ENCODE results near the gene UTRN. TPM values are rescaled to one million over a fixed set of nuclear protein-coding genes. Genes with fewer than 3 reads are reported as not detected.

UTRN gene
- total and polyA plus RNA-seq, 7 experiments from 2014 or later, result 46.7 to 280 (median 148) TPM

DNA sequence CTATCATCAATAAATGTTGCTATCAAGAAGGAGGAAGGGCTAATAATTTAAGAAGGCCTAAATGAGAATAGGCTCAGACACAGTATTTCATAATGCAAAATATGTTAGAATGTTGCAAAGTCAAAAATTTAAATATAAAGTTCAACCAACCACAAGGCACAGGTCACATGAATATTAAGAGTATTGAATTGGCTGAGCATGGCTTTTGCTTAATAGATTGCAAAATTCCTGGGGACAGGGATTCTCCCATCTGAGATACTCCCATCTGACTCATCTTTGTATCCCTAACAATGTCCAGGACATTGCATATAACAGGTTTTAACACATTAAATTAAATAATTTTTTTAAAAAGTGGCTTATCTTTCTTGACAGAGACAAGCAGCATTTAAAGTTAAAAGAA lies 32.9 kb upstream of the UTRN start:
- DNase-seq (no peak), ATAC-seq (no peak)
- CTCF ChIA-PET, result interaction anchor here (1.1 kb wide), 1 partner anchor 178 kb away, joined by 3 read pairs; no protein-coding TSS in a partner anchor
- H3K9me3 ChIP-seq (ENCODE audit: control insufficient read depth in 2 of 3, low read length in 3 of 3), result no peaks in the 10 kb centered on the region
- H3K4me3 Mint-ChIP-seq, result no peak overlapping the region
- peaks cover 0 to 2% (median 0%) of the 10 kb centered on the region in 11 donors for H3K9me3 Mint-ChIP-seq
- H3K27me3 ChIP-seq (ENCODE audit: control insufficient read depth in 2 of 2, insufficient read depth in 2 of 2, low read length in 2 of 2), result no peaks in the 10 kb centered on the region
- no peaks in the 10 kb centered on the region for H3K4me1 ChIP-seq (ENCODE audit: control insufficient read depth in 2 of 2, insufficient read depth in 2 of 2, low read length in 2 of 2)
- POLR2A ChIA-PET, result no interaction called here
- no peak overlapping the region for H3K27ac ChIP-seq (ENCODE audit: low read depth, low read length)
- peaks cover 0 to 13% (median 0%) of the 10 kb centered on the region in 7 donors for H3K4me1 Mint-ChIP-seq
- peaks cover 0 to 8% (median 4%) of the 10 kb centered on the region in 5 donors for H3K27me3 Mint-ChIP-seq
- peaks cover 0 to 2% (median 0%) of the 10 kb centered on the region in 5 donors for H3K36me3 Mint-ChIP-seq
- H3K4me3 ChIP-seq (ENCODE audit: low read length), result no peak overlapping the region
- no peak overlapping the region for H3K27ac Mint-ChIP-seq
- intact Hi-C loops (cut with micrococcal nuclease), result no loop called here
- no peaks in the 10 kb centered on the region for H3K36me3 ChIP-seq (ENCODE audit: control insufficient read depth in 2 of 3, insufficient read depth in 3 of 3, low read length in 3 of 3)

DNA sequence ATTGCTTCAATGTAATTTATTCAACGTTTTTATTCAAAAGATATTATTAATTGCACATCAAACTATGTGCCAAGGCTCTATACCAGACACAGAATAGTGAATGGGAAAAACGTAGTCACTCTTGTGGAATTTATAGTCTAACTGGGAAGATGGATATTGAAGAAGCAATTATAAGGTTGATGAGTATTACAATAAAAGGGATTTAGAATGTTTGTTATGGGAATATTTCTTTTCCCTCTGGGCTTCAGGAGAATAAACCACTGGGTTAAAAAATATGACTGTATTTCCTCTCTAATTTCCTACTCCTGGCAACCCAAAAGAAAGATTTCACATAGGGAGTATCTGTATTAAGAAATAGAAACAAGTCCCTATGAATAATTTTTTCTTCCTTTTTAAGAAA lies 25.1 kb upstream of the UTRN start:
- intact Hi-C loops (cut with micrococcal nuclease), result no loop called here
- ATAC-seq (no peak), DNase-seq (no peak)
- Mint-ChIP-seq H3K27ac (no peak overlapping the region), H3K4me1 (peaks cover 0 to 2% (median 0%) of the 10 kb centered on the region in 7 donors), H3K36me3 (peaks cover 0 to 6% (median 2%) of the 10 kb centered on the region in 5 donors), H3K27me3 (peaks cover 0 to 7% (median 0%) of the 10 kb centered on the region in 5 donors), H3K9me3 (peaks cover 0 to 5% (median 0%) of the 10 kb centered on the region in 11 donors), H3K4me3 (no peak overlapping the region)
- H3K4me3 ChIP-seq (ENCODE audit: low read length), result no peak overlapping the region
- no peaks in the 10 kb centered on the region for H3K4me1 ChIP-seq (ENCODE audit: control insufficient read depth in 2 of 2, insufficient read depth in 2 of 2, low read length in 2 of 2)
- no peaks in the 10 kb centered on the region for H3K9me3 ChIP-seq (ENCODE audit: control insufficient read depth in 2 of 3, low read length in 3 of 3)
- CTCF ChIA-PET, result no interaction called here
- POLR2A ChIA-PET, result no interaction called here
- H3K36me3 ChIP-seq (ENCODE audit: control insufficient read depth in 2 of 3, insufficient read depth in 3 of 3, low read length in 3 of 3), result no peaks in the 10 kb centered on the region
- H3K27me3 ChIP-seq (ENCODE audit: control insufficient read depth in 2 of 2, insufficient read depth in 2 of 2, low read length in 2 of 2), result no peaks in the 10 kb centered on the region
- no peak overlapping the region for H3K27ac ChIP-seq (ENCODE audit: low read depth, low read length)

DNA sequence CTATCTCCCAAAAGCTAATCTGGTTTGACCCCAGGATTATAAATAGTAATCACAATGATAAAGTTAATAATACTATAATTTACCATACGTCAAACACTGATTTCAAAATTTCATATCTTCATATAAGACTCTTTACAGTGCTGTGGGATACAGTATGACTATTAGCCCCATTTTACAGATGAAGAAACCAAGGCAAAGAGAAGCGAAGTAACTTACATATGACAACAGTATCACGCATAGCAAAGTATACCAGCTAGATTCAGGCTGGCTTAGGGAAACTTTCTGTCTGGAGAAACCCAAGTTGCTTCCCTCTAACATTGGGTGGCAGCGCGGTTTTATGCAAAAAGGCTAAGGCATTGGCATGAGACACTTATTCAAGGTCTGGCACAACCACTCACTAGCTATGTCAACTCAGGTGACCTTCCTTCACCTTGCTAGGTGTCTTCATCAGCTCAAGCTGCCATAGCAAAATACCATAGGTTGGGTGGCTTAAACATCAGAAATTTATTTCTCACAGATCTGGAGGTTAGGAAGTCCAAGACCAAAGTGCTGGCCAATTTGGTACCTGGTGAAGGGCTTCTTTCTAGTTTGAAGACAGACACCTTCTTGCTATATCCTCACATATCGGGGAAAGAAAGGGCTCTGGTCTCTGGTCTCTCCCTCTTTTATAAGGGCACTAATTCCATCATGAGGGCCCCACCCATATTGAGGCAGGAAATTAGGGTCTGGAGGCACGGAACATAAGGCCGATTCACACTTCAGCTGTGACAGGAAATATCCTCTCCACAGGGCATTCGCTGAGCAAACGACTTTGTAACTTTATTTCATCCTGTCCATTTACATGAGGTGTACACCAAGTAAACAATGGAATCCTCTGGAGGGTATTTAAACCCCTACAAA lies 22.4 kb upstream of the UTRN start:
- no peaks in the 10 kb centered on the region for H3K9me3 ChIP-seq (ENCODE audit: control insufficient read depth in 2 of 3, low read length in 3 of 3)
- no peaks in the 10 kb centered on the region for H3K4me1 ChIP-seq (ENCODE audit: control insufficient read depth in 2 of 2, insufficient read depth in 2 of 2, low read length in 2 of 2)
- Mint-ChIP-seq H3K36me3 (peaks cover 0 to 2% (median 1%) of the 10 kb centered on the region in 5 donors), H3K4me3 (no peak overlapping the region), H3K4me1 (peaks cover 0 to 2% (median 0%) of the 10 kb centered on the region in 7 donors), H3K27me3 (peaks cover 0 to 2% (median 0%) of the 10 kb centered on the region in 5 donors), H3K27ac (peak overlapping the region in 1 of 9 donors; percentile 10), H3K9me3 (peaks cover 0 to 5% (median 0%) of the 10 kb centered on the region in 11 donors)
- H3K36me3 ChIP-seq (ENCODE audit: control insufficient read depth in 2 of 3, insufficient read depth in 3 of 3, low read length in 3 of 3), result no peaks in the 10 kb centered on the region
- H3K4me3 ChIP-seq (ENCODE audit: low read length), result no peak overlapping the region
- ATAC-seq, result no peak
- H3K27me3 ChIP-seq (ENCODE audit: control insufficient read depth in 2 of 2, insufficient read depth in 2 of 2, low read length in 2 of 2), result no peaks in the 10 kb centered on the region
- ChIA-PET CTCF (interaction anchor here (1.0 to 1.4 kb wide), 4 partner anchors 213 to 226 kb away, joined by 3 to 15 read pairs (median 4); no protein-coding TSS in a partner anchor), POLR2A (no interaction called here)
- intact Hi-C loops (cut with micrococcal nuclease), result loop anchor here (1.0 kb wide), 2 partner anchors 72 to 220 kb away; no protein-coding TSS in a partner anchor
- DNase-seq, result peak in 7 of 9 donors; percentile 8 to 41 (median 26)
- no peak overlapping the region for H3K27ac ChIP-seq (ENCODE audit: low read depth, low read length)

DNA sequence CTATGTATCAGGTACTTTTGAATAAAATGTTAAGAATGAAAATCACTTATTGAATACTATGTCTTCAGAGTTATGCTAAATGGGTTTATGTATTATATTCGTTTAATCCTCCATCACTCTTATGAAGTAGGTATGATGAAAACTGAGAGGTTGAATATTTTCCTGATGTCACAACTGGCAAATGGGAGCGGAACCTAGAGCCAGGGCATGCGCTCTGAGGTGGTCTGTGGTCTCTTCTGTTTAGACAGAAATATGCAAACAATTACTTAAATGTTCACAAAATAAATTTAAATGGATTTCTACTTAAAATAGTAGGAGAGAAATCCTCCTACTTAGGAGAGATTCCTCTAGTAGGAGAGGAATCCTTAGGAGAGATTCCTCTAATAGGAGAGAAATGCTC lies 21.3 kb upstream of the UTRN start:
- H3K36me3 ChIP-seq (ENCODE audit: control insufficient read depth in 2 of 3, insufficient read depth in 3 of 3, low read length in 3 of 3), result no peaks in the 10 kb centered on the region
- DNase-seq (no peak), ATAC-seq (no peak)
- Mint-ChIP-seq H3K36me3 (peaks cover 0 to 2% (median 0%) of the 10 kb centered on the region in 5 donors), H3K27me3 (peaks cover 0 to 2% (median 0%) of the 10 kb centered on the region in 5 donors), H3K4me3 (no peak overlapping the region), H3K27ac (no peak overlapping the region), H3K9me3 (peaks cover 0 to 5% (median 0%) of the 10 kb centered on the region in 11 donors), H3K4me1 (peaks cover 0 to 2% (median 0%) of the 10 kb centered on the region in 7 donors)
- H3K4me3 ChIP-seq (ENCODE audit: low read length), result no peak overlapping the region
- CTCF ChIA-PET, result interaction anchor here (0.8 kb wide), 1 partner anchor 324 kb away, joined by 4 read pairs; no protein-coding TSS in a partner anchor
- no peaks in the 10 kb centered on the region for H3K27me3 ChIP-seq (ENCODE audit: control insufficient read depth in 2 of 2, insufficient read depth in 2 of 2, low read length in 2 of 2)
- POLR2A ChIA-PET, result no interaction called here
- H3K27ac ChIP-seq (ENCODE audit: low read depth, low read length), result no peak overlapping the region
- intact Hi-C loops (cut with micrococcal nuclease), result loop anchor here in 1 of 2 donors (1.0 kb wide), 1 partner anchor 71 kb away; no protein-coding TSS in a partner anchor
- no peaks in the 10 kb centered on the region for H3K4me1 ChIP-seq (ENCODE audit: control insufficient read depth in 2 of 2, insufficient read depth in 2 of 2, low read length in 2 of 2)
- no peaks in the 10 kb centered on the region for H3K9me3 ChIP-seq (ENCODE audit: control insufficient read depth in 2 of 3, low read length in 3 of 3)

DNA sequence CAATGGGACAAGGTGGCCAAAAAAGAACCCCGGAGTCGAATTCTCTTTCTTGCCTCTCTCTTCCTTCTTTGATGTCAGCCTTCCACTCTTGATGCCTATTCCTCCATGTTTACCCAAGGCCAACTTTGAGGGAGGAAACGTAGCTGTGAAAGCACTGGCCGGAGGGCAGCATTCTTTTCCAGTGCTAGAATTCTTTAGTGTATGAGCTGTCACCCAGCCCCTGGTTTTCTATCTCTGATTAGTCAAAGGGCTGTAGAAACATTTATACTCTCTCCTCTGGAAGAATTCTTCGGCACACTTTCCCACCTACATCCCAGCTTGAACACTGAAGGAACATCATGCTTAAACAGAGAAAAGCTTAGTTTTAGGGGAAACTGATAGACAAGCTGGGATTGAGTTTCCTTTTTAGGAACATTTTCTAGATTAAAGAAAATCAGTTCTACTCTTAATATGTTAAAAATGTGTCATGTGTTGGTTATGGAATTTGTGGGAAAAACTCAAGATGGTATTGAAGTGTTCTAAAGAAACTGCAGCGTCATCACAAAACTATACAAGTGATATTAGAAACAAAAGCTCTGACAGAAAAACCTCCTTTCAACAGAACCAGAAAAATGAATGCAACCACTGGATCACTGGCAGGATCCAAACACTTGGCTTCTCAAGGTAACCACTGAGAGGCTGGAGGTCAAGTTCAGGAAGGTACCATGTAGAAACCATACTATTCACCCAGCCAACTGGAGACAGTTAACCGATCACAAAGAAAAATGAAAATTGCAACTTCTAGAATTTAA lies 20.7 kb upstream of the UTRN start:
- ChIA-PET CTCF (interaction anchor here (0.7 to 0.8 kb wide), 2 partner anchors 141 to 324 kb away, joined by 3 to 4 read pairs; no protein-coding TSS in a partner anchor), POLR2A (no interaction called here)
- no peak overlapping the region for H3K27ac Mint-ChIP-seq
- H3K27me3 ChIP-seq (ENCODE audit: control insufficient read depth in 2 of 2, insufficient read depth in 2 of 2, low read length in 2 of 2), result no peaks in the 10 kb centered on the region
- no peak for DNase-seq
- H3K9me3 Mint-ChIP-seq, result peaks cover 0 to 5% (median 0%) of the 10 kb centered on the region in 11 donors
- no peak overlapping the region for H3K27ac ChIP-seq (ENCODE audit: low read depth, low read length)
- H3K4me1 ChIP-seq (ENCODE audit: control insufficient read depth in 2 of 2, insufficient read depth in 2 of 2, low read length in 2 of 2), result no peaks in the 10 kb centered on the region
- H3K27me3 Mint-ChIP-seq, result peaks cover 0 to 2% (median 0%) of the 10 kb centered on the region in 5 donors
- intact Hi-C loops (cut with micrococcal nuclease), result no loop called here
- no peaks in the 10 kb centered on the region for H3K9me3 ChIP-seq (ENCODE audit: control insufficient read depth in 2 of 3, low read length in 3 of 3)
- no peak overlapping the region for H3K4me3 Mint-ChIP-seq
- peaks cover 0 to 2% (median 0%) of the 10 kb centered on the region in 5 donors for H3K36me3 Mint-ChIP-seq
- H3K4me1 Mint-ChIP-seq, result peaks cover 0 to 2% (median 0%) of the 10 kb centered on the region in 7 donors
- ATAC-seq, result no peak
- no peaks in the 10 kb centered on the region for H3K36me3 ChIP-seq (ENCODE audit: control insufficient read depth in 2 of 3, insufficient read depth in 3 of 3, low read length in 3 of 3)
- H3K4me3 ChIP-seq (ENCODE audit: low read length), result no peak overlapping the region

DNA sequence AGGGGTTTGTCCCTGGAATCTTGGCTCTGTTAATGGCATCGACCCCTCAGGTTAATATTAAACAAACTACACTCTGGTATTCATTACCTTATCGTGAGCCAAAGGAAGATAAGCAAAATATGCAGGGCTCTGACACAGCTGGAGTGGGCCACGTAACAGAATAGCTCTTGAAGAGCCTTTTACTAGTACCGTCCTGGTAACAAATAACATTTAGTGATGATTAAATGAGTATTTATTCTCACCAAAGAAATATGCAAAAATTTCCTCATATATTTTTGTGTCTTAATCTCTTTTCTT lies 20.1 kb upstream of the UTRN start:
- DNase-seq, result no peak
- ChIA-PET POLR2A (no interaction called here), CTCF (interaction anchor here (0.7 kb wide), 1 partner anchor 142 kb away, joined by 3 read pairs; no protein-coding TSS in a partner anchor)
- H3K27me3 ChIP-seq (ENCODE audit: control insufficient read depth in 2 of 2, insufficient read depth in 2 of 2, low read length in 2 of 2), result no peaks in the 10 kb centered on the region
- H3K36me3 ChIP-seq (ENCODE audit: control insufficient read depth in 2 of 3, insufficient read depth in 3 of 3, low read length in 3 of 3), result no peaks in the 10 kb centered on the region
- intact Hi-C loops (cut with micrococcal nuclease), result no loop called here
- no peak overlapping the region for H3K27ac ChIP-seq (ENCODE audit: low read depth, low read length)
- no peak overlapping the region for H3K4me3 Mint-ChIP-seq
- H3K9me3 ChIP-seq (ENCODE audit: control insufficient read depth in 2 of 3, low read length in 3 of 3), result no peaks in the 10 kb centered on the region
- ATAC-seq, result no peak
- H3K9me3 Mint-ChIP-seq, result peaks cover 0 to 5% (median 0%) of the 10 kb centered on the region in 11 donors
- no peaks in the 10 kb centered on the region for H3K4me1 ChIP-seq (ENCODE audit: control insufficient read depth in 2 of 2, insufficient read depth in 2 of 2, low read length in 2 of 2)
- peaks cover 0 to 2% (median 0%) of the 10 kb centered on the region in 7 donors for H3K4me1 Mint-ChIP-seq
- peaks cover 0 to 2% (median 0%) of the 10 kb centered on the region in 5 donors for H3K27me3 Mint-ChIP-seq
- H3K4me3 ChIP-seq (ENCODE audit: low read length), result no peak overlapping the region
- H3K36me3 Mint-ChIP-seq, result peaks cover 0 to 2% (median 0%) of the 10 kb centered on the region in 5 donors
- no peak overlapping the region for H3K27ac Mint-ChIP-seq

All from naive thymus-derived CD4-positive, alpha-beta T cell (primary cell).